ELR (cell line): ENCODE results near the gene CCDC97.
"Not testable (repeated sequence)": the region's sequence is repeated elsewhere in the genome, so short reads cannot be mapped to it uniquely, and the experiment has no call there.

Experiments
- DNase-seq: peaks from one replicate; pipeline ENCODE4 v3.0.0-alpha.2; 2015; ENCODE audit warnings: low read depth

CCDC97 gene

DNA sequence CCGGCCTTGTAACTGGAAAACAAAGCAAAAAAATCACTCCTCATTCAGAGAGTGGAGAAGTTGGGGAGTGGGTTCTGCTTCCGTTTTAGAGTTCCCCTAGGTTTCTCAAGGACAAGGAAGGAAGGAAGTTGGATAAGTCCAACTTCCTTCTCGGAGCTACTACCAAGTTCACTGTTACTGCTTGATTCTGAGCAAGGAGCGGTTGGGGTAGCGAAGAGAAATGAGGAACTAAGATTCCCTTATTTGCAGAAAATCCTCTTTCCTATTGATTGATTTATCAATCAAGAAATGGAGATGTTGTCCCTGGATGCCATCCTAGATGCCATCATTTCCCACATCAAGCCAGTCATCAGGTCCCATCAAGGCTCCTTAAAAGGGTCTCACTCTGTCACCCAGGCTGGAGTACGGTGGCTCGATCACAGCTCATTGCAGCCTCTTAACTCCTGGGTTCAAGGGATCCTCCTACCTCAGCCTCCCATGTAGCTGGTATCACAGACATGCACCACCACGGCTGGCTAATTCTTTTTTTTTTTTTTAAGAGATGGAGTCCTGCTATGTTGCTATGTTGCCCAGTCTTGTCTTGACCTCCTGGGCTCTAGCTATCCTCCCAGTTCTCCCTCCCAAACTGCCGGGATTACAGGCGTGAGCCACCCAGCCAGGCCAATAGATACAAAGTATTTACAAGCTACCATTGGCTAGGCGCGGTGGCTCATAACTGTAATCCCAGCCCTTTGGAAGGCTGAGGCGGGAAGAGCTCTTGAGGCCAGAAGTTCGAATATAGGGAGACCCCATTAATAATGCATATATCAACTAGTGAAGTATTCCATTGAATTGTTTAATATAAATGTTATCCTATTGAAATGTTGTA is 54.8 kb downstream of the CCDC97 start:
- DNase-seq = peak; percentile 30

DNA sequence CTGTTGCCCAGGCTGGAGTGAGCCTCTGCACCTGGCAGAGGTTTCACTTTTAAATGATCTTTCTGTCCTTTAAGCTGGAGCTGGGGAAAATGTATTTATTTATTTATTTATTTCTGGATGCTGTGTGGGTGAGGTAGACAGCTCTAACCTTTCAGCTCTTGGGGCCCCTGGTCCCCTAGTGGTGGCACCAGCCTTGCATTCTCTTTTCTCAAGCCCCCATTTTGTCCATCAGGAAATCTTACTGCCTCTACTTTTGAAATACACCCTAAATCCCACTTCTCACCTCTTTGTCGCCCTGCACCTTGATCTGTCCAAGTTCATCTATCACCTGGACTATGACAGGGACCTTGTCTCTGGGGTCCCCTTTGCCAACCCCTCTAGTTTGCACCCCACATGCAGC is 56.1 kb downstream of the CCDC97 start:
- DNase-seq = peak; percentile 50

DNA sequence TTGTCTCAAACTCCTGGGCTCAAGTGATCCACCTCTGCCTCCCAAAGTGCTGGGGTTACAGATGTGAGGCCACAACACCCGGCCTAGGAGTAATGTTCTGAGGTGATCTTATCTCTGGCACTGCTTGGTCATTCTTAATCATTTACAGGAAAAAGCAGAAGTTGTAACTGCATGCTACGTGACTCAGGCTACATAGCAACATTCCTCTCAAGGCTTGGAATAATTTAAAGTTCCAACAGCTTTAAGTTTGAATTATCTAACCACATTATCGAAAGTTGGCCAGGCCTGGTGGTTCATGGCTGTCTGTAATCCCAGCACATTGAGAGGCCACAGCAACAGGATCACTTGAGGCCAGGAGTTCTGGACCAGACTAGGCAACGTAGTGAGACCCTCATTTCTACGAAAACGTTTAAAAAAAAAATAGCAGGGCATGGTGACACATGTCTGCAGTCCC is 57.9 kb downstream of the CCDC97 start:
- peak; percentile 95 for DNase-seq

DNA sequence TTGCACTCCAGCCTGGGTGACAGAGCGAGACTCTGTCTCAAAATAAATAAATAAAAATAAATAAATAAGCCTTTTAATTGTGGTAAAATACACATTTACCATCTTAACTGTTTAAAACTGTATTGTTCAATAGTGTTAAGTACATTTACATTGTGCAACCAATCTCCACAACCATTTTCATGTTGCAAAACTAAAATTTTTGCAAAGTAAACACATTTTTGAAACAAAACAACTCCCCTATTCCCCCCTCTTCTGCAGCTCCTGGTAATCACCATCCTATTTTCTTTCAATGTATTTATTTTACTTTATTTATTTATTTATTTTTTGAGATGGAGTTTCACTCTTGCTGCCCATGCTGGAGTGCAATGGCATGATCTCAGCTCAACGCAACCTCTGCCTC is 59.8 kb downstream of the CCDC97 start:
- DNase-seq = no peak

DNA sequence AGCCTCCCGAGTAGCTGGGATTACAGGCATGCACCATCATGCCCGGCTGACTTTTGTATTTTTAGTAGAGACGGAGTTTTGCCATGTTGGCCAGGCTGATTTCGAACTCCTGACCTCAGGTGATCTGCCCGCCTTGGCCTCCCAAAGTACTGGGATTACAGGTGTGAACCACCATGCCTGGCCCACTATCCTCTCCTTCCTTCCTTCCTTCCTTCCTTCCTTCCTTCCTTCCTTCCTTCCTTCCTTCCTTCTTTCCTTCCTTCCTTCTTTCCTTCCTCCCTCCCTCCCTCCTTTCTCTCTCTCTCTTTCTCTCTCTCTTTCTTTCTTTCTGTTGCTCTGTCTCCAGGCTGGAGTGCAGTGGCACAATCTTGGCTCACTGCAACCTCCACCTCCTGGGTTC is 61.1 kb downstream of the CCDC97 start:
- not testable (repeated sequence) for DNase-seq

DNA sequence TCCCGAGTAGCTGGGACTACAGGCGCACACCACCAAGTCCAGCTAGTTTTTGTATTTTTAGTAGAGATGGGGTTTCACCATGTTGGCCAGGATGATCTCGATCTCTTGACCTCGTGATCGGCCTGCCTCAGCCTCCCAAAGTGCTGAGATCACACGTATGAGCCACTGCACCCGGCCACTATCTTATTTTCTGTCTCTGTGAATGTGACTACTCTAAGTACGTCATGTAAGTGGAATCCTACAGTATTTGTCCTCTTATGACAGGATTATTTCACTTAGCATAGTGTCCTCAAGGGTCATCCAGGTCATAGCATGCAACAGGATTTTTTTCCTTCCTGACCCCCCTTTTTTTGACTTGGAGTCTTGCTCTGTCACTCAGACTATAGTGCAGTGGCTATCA is 61.6 kb downstream of the CCDC97 start:
- no peak for DNase-seq

DNA sequence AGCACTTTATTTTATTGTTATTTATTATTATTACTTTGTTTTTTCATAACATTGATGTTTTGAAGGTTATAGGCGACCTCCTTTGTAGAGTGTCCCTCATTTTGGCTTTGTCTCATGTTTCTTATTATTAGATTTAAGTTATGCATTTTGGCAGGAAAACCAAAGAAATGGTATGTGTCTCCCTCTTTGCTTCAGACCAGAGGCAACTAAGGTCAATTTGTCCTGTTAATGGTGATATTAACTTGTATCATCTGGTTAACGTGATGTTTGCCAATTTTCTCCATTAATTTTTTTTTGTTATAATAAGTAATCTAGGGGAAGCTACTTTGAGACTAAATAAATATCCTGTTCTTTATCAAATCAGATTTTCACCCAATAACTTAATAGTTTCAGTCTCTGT is 62.5 kb downstream of the CCDC97 start:
- DNase-seq = no peak

DNA sequence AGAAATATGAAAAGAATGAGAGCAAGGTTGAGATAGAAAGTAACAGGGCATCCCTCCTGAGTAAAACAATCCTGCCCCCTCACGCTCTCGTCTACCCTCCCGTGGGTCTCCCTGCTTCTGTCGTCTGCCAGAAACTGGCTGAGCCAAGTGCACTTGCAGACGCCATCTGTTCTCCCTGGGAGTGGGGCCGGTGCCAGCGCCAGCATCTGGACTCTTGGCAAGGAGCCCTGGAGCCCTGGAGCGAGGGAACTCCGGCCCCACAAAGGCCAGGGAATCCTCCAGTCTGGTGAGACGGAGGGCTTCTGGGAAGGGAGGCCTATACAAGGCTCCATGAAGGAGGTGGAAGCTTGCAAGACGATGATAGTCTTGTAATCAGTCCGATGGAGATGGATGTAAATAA is 64.0 kb downstream of the CCDC97 start:
- DNase-seq = peak; percentile 80
